Measurements from ENCODE around the gene TK2.
"Not testable (repeated sequence)": the region's sequence is repeated elsewhere in the genome, so short reads cannot be mapped to it uniquely, and the experiment has no call there.

TK2 gene

DNA sequence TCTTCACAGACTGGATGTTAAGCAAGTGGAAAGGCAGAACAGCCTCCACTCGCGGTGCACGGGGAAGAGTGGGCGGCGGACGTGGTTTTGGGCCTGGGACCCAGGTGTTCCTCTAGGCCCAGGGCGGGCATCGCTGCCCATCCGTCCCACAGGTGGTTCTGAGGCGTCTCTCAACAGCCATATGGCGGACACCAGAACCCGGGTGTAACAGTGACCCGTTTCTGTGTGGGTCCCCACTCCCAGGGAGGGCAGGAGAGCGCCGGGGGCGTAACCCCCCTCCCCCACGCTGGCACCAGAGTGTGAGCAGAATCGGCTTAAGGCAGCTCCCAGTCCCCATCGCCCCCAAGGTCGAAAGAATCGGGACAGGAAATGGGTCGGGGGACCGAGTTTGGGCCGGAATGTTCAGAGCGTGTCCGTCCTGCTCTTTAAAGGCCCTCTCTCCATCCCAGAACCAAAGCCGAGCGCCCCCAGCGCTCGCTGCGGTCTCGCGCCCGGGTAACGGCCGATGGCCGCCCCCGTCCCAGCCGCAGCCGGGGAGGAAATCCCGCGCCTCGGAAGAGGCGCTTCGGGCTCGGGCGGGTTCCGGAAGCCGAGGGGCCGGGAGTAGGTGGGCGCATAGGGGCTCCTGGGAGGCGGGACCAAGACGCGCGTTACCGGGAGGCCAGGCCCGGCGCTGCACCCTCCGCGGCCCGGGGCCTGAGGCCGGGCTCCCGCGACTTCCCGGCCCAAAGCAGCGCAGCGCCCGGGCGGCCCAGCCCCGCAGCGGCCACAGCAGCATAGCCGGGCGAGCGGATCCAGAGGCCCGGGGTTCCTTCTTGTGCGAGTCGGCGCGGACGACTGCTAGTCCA is at the start of gene TK2:
TK2 (minus strand) TSS at position 839 of the 848 bp plus-strand sequence; CDS start at position 778, 61 bp downstream.
- peak; percentile 73 for DNase-seq (ENCODE audit: low read depth)

DNA sequence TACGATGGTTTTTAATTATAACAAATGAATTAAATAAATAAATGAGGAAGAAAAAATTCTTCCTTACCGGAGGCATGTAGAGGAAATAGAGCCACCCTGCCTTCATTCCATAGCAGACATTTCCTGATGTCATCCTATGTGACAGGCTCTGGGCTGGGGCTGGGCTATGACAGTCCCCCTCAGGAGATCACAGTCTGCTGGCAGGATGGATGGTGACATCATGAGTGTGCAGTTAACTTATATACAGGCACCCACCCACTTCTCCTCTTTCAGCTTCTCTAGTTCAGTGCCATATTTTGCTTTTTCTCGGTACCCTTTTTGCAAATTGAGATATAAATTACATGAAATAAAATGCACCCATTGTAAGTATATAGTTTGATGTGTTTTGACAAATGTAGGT is 48.2 kb upstream of the TK2 start:
- DNase-seq (ENCODE audit: low read depth), result no peak

DNA sequence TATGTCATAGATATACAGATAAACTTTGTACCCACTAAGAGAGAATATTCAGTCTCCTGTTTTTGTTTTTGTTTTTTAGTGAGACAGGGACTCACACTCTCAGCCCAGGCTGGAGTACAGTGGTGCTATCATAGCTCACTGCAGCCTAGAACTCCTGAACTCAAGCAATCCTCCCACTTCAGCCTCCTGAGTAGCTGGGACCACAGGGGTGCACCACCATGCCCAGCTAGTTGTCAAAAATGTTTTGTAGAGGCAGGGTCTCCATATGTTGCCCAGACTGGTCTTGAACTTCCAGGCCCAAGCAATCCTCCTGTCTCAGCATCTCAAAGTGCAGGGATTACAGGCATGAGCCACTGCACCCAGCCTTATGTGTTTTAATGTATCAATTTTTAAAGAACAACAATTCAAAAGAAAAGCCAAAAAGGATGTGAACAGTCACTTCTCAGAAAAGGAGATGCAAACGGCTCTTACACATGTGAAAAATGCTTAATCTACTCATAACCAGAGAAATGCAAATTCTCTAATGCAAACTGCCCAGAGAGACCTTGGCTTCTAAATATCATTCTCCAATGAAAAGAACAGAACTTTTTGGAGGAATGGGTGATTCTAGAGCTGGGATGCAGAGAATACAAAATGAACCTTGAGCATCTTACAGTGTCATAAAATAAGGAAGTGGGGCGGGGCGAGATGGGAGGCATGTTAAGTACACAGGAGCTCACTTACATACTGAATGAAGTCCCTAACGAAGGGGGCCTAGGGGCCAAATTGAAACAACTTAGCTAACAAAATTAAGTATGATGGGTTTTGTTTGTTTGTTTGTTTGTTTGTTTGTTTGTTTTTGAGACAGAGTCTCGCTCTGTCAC is 47.3 kb upstream of the TK2 start:
- no peak for DNase-seq (ENCODE audit: low read depth)

DNA sequence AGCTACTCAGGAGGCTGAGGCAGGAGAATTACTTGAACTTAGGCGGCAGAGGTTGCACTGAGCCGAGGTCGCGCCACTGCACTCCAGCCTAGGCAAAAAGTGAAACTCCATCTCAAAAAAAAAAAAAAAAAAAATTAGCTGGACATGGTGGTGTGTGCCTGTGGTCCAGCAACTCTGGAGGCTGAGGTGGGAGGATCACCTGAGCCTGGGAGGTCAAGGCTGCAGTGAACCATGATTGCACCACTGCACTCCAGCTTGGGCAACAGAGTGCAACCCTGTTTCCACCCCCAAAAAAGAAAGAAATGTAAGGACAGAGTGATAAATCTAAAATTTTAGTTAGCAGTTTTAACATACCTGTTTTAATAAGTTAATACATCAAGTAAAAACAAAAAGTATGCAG is 46.6 kb upstream of the TK2 start:
- DNase-seq (ENCODE audit: low read depth), result not testable (repeated sequence)

DNA sequence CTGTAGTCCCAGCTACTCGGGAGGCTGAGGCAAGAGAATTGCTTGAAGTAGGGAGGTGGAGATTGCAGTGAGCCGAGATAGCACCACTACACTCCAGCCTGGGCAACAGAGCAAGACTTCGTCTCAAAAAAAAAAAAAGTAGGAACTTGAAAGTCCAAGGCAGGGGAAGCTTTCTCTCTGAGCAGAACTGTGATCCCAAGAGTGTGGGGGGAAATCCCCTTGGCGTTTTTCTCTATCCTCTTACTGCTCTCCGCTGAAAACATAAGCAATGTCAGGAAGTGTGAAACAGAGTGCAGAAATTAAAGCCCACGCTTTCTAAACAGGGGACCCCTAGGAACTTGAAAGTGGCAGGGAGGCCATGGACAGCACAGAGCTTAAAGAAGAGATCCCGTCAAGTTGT is 44.8 kb upstream of the TK2 start:
- DNase-seq (ENCODE audit: low read depth), result no peak

DNA sequence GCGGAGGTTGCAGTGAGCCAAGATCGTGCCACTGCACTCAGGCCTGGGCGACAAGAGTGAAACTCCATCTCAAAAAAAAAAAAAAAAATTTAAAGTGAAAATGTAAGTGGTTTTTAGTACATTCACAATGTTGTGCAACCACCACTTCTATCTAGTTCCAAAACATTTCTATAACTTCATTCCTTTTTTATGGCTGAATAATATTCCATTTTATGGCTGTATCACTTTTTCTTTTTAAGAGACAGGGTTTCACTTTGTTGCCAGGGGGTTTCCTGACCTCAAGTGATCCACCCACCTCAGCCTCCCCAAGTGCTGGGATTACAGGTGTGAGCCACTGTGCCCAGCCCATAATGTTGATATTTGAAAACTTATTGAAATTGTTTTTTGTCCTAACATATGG is 42.9 kb upstream of the TK2 start:
- DNase-seq (ENCODE audit: low read depth), result no peak

DNA sequence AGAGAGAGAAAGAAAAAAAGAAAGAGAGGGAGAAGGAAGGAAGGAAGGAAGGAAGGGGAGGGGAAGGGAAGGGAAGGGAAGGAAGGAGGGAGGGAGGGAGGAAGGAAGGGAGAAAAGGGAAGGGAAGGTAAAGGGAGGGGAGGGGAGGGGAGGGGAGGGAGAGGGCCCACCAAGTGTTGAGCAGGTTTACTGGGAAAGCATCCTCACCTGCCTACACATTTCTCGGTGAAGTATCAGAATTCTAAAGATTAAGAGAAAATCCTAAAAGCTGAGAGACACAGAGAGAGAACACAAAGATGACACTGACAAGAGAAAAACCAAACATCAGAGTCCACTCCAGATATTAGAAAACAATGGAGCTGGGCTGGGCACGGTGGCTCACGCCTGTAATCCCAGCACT is 42.3 kb upstream of the TK2 start:
- DNase-seq (ENCODE audit: low read depth), result no peak

DNA sequence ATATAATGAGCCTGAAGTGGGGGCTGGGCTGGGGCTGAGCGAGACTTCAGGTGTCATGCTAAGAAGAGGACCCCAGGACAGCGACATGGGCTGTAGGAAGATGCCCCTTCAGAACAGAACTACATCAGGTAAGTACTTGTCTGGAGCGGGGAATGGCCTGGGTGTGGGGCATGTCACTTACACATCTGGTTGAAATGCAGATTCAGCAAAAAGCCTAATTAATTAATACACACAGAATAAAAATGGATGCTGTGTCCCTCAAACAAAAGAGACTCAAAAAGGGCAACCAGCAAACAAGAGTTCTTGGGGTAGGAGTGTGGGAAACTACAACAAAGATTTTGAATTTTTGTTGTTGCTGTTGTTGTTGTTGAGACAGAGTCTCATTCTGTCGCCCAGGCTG is 41.1 kb upstream of the TK2 start:
- DNase-seq (ENCODE audit: low read depth), result no peak

DNA sequence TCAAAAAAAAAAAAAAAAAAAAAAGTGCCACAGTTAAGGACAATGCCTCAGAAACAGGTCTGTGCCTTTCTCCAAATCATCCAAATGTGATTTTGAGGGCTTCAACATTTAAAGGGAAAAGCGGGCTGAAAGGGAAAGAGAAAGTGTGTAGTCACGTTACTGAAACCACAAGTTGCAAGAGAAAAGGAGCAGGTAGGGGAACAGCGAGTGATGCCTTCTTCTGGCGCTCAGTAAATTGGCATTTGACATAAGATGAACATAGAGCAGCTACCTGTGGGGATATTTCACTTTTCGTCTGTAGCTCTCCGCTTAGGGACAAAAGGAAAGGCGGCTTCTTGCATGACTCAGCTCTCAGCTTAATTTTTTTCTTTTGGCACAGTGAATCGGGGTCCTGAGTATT is 40.4 kb upstream of the TK2 start:
- no peak for DNase-seq (ENCODE audit: low read depth)

DNA sequence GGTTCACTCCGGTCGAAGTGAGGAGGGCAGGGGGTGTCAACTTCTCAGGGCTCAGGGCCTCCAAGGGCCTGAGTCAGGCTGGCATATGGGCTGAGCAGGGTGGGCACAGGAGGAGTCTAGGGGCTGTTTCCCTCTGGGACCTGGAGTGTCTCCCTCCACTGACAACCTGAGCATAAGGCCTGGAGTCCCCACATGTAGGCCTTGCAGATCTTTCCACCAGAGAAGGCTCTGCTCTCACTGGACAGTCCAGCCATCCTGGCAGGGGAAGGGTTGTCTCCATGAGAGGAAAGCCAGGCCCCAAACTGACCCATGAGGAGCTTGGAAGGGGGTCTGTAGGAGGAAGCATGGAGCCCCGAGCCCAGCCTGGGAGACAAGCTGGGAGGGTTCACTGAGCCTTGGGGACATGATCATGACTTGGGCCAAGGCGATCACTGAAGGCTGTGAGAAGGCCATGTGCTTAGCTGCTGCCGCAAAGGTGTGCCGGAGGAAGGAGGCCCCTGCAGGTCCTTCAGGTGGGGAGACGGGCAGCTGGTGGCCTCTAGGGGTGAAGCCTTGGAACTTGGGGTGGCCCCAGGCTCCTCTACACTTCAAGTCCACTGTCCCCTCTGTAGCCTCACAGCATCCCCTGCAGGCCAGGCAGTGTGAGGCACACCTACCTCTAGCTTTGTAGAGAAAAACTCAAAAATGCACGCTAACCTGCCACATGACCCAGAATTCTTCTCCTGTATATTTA is 39.2 kb upstream of the TK2 start:
- DNase-seq (ENCODE audit: low read depth), result no peak

DNA sequence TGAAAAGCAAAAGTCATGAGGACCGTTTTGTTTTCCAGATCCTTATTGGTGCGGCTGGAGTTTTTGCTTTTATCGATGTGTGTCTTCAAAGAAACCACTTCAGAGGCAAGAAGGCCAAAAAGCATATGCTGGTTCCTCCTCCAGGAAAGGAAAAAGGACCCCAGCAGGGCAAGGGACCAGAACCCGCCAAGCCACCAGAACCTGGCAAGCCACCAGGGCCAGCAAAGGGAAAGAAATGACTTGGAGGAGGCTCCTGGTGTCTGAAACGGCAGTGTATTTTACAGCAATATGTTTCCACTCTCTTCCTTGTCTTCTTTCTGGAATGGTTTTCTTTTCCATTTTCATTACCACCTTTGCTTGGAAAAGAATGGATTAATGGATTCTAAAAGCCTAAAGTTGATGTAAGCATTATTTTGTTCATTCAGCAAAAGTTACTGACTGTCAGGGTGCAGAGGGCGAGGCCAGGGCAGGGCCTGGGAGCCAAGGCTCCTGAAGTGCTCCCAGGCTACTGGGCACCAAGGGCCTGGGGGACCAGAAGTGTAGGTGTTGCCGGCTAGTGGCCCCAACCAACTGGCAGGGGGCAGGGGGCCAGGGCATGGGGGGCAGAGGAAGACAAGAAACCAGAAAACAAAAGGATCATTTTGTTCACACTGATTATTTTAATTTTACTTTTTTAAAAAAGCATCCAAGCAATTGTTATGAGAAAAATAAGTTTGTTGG is 38.1 kb upstream of the TK2 start:
- no peak for DNase-seq (ENCODE audit: low read depth)

DNA sequence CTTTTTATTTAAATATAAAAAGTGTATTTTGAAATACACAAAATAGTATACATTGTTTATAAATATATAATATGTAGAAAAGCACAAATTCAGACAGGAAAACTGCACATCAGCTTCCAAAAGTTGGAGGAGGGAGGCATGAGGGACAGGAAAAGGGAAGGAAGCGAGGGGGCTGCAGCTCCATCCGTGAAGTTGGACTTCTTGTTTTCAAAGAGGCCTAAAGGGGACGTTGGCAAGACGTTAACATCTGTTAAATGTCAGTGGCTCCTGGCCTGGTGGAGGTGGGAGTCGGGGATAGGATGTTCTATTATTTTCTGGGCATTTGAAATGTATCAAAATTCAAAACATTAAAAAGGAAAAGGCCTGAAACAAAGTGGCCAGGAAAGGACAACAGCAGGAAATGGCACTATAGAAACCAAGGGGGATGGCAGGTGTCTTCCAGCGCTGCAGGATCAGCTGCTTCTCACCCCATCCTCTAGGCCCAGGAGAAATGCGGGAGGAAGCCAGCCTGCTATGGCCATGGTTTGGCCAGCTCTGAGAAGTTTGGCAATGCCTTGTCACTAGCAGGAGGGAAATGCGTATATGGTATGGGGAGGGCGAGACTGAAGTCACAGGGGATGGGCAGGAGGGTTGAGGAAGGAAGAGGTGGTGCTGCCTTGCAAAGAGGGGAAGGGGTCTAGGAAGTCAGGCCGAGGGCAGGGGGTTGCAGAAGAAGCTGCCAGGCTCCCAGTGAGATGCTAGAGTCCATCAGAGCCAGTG is 35.7 kb upstream of the TK2 start:
- no peak for DNase-seq (ENCODE audit: low read depth)

DNA sequence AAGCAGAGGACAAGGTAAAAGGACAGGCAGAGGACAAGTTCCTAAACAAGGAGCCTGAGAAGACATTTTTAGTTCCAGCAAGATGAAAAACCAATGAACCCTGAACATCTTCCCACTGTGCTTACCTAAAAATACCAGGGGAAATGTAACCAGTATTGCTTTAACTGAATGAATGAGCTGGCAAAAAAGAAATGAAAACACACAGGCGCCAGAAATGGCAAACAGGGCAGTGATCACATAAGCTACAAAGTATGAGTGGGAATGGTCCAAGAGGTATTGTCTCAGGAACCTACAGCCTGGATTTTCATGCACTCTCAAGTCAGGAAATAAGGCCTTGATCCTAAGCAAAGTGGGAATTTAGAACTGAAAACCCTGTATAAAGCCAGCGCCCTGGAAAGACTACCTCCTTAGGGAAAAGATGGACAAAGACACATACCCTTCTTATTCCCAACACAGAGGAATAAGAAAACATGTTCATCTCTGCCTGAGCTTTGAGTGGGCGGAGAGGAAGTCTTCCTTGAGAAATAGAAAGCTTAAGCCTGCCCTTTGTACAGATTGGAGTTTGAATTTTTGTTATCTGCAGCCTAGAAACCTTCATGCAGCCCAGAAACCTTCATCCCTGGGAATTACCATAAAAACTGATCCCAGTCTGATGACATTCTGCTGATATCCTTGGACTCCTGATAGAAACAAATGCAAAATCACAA is 31.5 kb upstream of the TK2 start:
- DNase-seq (ENCODE audit: low read depth), result no peak

DNA sequence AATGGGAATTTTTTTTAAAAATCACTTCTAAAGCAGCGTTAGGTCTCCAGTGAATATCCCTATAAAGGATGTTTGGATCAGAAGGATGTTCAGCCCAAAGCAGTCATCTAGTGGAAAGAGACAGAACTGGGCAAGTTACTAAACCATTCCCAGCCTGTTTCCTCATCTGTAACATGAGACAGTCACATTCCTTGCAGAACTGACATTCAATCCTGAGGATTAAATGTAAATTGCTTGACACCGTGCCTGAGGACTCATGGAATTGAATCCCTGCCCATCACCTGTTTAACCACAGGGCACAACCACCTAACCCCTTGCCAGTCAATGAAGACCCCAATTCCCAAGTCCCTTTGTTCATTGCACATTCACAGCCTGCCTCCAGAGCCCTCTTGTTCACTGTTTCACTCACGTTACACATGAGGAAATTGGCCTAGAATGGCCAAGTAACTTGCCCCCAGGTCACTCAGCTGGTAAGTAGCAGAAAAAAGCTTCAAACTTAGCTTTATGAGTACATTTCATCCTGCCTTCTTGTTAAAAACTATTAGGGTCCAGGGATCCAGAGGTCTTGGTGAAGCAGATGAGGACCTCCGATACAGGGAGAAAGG is 30.8 kb upstream of the TK2 start:
- DNase-seq (ENCODE audit: low read depth), result peak; percentile 81

DNA sequence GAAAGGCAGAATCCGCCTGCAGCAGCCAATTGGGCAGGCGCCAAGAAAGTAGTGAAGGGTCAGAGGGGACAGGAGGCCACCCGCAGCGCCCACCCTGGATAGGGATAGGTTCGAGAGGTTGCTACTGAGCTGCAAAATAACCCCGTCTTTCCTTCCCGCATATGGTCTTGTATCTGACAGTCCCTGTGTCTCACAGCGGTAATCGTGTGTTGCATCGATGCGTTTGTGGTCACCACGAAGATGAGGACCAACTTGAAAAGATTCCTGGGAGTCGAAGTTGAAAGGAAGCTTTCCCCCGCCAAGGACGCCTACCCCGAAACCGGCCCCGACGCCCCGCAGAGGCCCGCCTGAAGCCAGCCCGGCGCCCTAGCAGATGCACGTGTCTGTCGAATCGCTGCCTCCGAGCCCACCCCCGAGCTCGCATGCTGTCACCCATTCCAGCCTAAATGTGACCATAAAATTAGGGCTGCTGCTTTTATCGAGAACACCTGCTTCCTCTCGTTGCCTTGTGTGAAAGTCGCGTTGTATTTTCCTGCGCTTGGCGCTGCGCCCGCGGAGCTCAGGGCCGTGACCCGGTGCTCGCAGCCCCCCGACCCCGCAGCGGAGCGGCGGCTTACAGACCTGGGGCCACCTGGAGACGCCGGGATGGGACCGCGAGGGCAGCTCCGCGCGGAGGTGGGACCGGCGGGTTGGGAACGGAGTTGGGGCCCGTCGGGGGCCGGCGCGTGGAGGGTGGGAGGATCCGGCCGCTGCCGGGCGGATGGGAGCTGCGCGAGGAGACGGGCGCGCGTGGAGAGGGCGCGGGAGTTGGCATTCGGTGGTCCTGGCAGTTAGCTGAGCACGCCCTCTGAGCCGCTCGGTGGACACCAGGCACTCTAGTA is 29.0 kb upstream of the TK2 start, which contains the start of gene CMTM2:
CMTM2 (plus strand) TSS at position 813 of the 881 bp plus-strand sequence. CDS start 145 bp downstream, outside the sequence.
- no peak for DNase-seq (ENCODE audit: low read depth)

DNA sequence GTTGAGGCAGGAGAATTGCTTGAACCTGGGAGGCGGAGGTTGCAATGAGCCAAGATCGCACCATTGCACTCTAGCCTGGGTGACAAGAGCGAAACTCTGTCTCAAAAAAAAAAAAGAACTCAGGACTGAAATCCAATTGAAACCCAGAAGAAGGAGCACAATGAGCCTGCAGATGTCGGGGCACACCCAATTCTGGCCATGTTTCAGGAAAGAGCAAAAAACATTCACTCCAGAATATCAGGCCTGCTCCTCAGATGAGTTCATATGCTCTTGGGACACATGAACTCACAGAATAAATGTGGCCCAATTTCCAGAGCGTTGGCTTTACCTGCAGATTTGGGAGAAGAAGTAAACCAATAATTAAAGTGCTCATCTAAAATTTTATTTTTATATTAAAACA is 26.4 kb upstream of the TK2 start:
- no peak for DNase-seq (ENCODE audit: low read depth)

DNA sequence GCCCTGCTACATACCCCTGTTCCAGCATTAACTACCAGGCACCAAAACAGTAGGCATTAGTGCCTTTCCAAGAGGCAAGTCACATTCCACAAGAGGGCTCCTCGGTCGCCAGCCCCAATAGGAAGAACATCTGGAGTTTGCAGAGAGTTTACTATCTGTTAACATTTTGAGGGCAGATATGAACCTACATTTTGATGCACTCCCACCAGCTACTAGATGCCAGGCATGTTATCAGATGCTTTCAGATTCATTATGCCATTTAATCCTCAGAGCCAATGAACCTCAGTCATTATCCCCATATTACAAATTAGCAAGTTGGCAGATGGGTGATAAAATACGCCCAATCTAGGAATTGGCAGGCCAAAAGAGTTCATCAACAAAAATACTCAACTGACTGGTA is 25.1 kb upstream of the TK2 start:
- no peak for DNase-seq (ENCODE audit: low read depth)

DNA sequence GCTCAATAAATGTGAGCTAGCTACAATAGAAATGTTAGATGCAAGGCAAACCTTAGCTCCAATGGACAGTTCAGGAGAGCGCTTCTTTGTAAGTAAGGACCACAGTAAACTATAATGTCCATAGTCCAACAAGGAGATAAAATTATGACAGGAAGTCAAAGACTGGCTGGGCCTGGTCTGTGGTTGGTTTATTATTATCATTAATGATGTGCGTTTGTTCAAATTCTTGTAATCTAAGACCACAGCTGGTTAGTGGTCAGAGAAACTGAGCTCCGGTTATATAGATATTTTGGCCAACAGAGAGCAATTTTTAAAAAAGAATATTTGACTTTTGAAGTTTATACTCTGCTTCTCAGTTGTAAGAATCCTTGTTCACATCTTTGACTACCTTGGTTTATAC is 24.6 kb upstream of the TK2 start:
- no peak for DNase-seq (ENCODE audit: low read depth)

DNA sequence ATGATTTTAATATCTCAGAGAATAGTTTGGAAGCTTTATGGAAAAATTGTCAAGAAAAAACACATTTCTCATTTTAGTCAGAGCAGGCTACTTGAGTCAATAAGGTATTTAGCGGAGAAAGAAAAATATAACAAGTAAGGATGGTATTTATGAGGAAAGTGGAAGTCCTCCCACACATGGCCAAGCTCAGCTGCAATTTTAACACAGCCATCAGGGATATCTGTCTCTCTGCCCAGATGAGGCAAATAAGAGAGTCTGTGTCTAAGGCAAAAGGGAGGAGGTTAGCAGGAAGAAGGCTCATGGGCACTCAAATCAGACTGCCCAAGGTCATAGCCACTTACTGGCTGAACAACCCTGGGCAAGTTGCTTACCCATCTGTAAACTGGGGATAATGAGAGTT is 24.2 kb upstream of the TK2 start:
- DNase-seq (ENCODE audit: low read depth), result no peak
